SU-DHL-6 (cell line): ENCODE measurements around the gene CCDC127.

Experiments used
- H2AFZ ChIP-seq: fragments of 200-600 bp; sonication (generic); 2 replicates; pipeline ENCODE4 v1.6.1; 2014; ENCODE audit warnings: low read depth, mild to moderate bottlenecking, moderate library complexity, mixed read lengths, antibody characterized with exemption, low read length; ENCODE audit not compliant: severe bottlenecking
- H3F3A ChIP-seq: fragments of 200-600 bp; shearing (Covaris generic); 2 replicates; pipeline ENCODE4 v1.6.0; 2016; ENCODE audit warnings: antibody characterized with exemption, mild to moderate bottlenecking; ENCODE audit not compliant: insufficient read depth
- H3K27ac ChIP-seq: fragments of 200-600 bp; sonication (generic); 2 replicates; pipeline ENCODE4 v1.5.1; 2016; ENCODE audit warnings: low read depth, mild to moderate bottlenecking, low read length, moderate library complexity, mixed read lengths
- H3K27me3 ChIP-seq: fragments of 200-600 bp; sonication (generic), shearing (Covaris generic); 2 replicates; pipeline ENCODE4 v1.6.0; 2014; ENCODE audit warnings: mild to moderate bottlenecking, low read length
- H3K36me3 ChIP-seq: fragments of 200-600 bp; sonication (generic); 2 replicates; pipeline ENCODE4 v1.6.1; 2014; ENCODE audit warnings: mild to moderate bottlenecking, low read length, mixed read lengths
- H3K4me2 ChIP-seq: fragments of 300-600, 200-600 bp; shearing (Covaris generic), sonication (generic); 2 replicates; pipeline ENCODE4 v1.6.0; 2014; ENCODE audit warnings: low read length, low read depth, mild to moderate bottlenecking; ENCODE audit not compliant: poor library complexity, severe bottlenecking
- H3K4me3 ChIP-seq: fragments of 200-600 bp; sonication (generic); 2 replicates; pipeline ENCODE4 v1.5.1; 2014; ENCODE audit warnings: antibody characterized with exemption, low read length, mild to moderate bottlenecking, mixed read lengths; ENCODE audit not compliant: insufficient read depth, poor library complexity, severe bottlenecking
- H3K79me2 ChIP-seq: fragments of 200-600 bp; sonication (generic); 2 replicates; pipeline ENCODE4 v1.6.1; 2014; ENCODE audit warnings: mild to moderate bottlenecking, low read length, moderate library complexity; ENCODE audit not compliant: insufficient read depth
- H3K9ac ChIP-seq: fragments of 200-600 bp; sonication (generic); 2 replicates; pipeline ENCODE4 v1.7.0; 2014; ENCODE audit warnings: mild to moderate bottlenecking, low read length
- H3K9me2 ChIP-seq: fragments of 200-600 bp; sonication (generic); replicated peaks from 2 replicates; pipeline ENCODE4 v1.6.1; 2014; ENCODE audit warnings: low read length; ENCODE audit not compliant: insufficient read depth
- H3K9me3 ChIP-seq: fragments of 200-600 bp; sonication (generic); 2 replicates; pipeline ENCODE4 v1.6.1; 2014; ENCODE audit warnings: low read length, mixed read lengths; ENCODE audit not compliant: insufficient read depth
- H4K20me1 ChIP-seq: fragments of 200-600 bp; sonication (generic); 2 replicates; pipeline ENCODE4 v1.6.1; 2014; ENCODE audit warnings: low read depth, mild to moderate bottlenecking, antibody characterized with exemption, low read length, moderate library complexity, mixed read lengths
- CTCF ChIP-seq: fragments of 200-600 bp; sonication (generic); IDR thresholded peaks from one replicate; pipeline ENCODE4 v1.5.1; 2017; ENCODE audit warnings: antibody characterized with exemption, mild to moderate bottlenecking, low read length, moderate library complexity; ENCODE audit not compliant: insufficient read depth, poor library complexity, severe bottlenecking
- EZH2phosphoT487 ChIP-seq: fragments of 200-600 bp; sonication (generic), shearing (Covaris generic); conservative IDR thresholded peaks from 2 replicates; pipeline ENCODE4 v1.6.1; 2018; ENCODE audit warnings: mild to moderate bottlenecking, antibody characterized with exemption, low read length, moderate library complexity, mixed read lengths

The CCDC127 gene

GRCh38 chr5:181566-181965, 36.4 kb downstream of the CCDC127 start:
- H3K36me3 ChIP-seq, result no peaks in the 10 kb centered on the region
- no peaks in the 10 kb centered on the region for H3K27me3 ChIP-seq
- TF ChIP-seq EZH2phosphoT487 (no peak), CTCF (no peak)

GRCh38 chr5:181160-181559, 36.8 kb downstream of the CCDC127 start:
- H3K4me2 ChIP-seq, result no peak overlapping the region
- no peaks in the 10 kb centered on the region for H3K9me3 ChIP-seq
- no peaks in the 10 kb centered on the region for H3K36me3 ChIP-seq
- no peaks in the 10 kb centered on the region for H3F3A ChIP-seq
- no peak for TF ChIP-seq CTCF
- H4K20me1 ChIP-seq, result no peaks in the 10 kb centered on the region
- H3K9ac ChIP-seq, result no peak overlapping the region
- no peaks in the 10 kb centered on the region for H3K27me3 ChIP-seq
- no peaks in the 10 kb centered on the region for H3K9me2 ChIP-seq
- H3K79me2 ChIP-seq, result no peaks in the 10 kb centered on the region
- no peak overlapping the region for H3K27ac ChIP-seq
- H3K4me3 ChIP-seq, result no peak overlapping the region
- no peak overlapping the region for H2AFZ ChIP-seq

More at GRCh38 chr5:181566-181965, 36.4 kb downstream of the CCDC127 start:
- H3K4me3 ChIP-seq, result no peak overlapping the region
- H3K9me2 ChIP-seq, result no peaks in the 10 kb centered on the region
- H3F3A ChIP-seq, result no peaks in the 10 kb centered on the region
- H3K79me2 ChIP-seq, result no peaks in the 10 kb centered on the region
- no peaks in the 10 kb centered on the region for H3K9me3 ChIP-seq
- H3K27ac ChIP-seq, result no peak overlapping the region
- no peak overlapping the region for H3K4me2 ChIP-seq
- H2AFZ ChIP-seq, result no peak overlapping the region
- no peaks in the 10 kb centered on the region for H4K20me1 ChIP-seq
- no peak overlapping the region for H3K9ac ChIP-seq

GRCh38 chr5:180286-180918, 37.6 kb downstream of the CCDC127 start:
- no peaks in the 10 kb centered on the region for H3K9me3 ChIP-seq

GRCh38 chr5:179401-179800, 38.6 kb downstream of the CCDC127 start:
- H3K79me2 ChIP-seq, result no peaks in the 10 kb centered on the region
- no peaks in the 10 kb centered on the region for H3K27me3 ChIP-seq
- H3K36me3 ChIP-seq, result no peaks in the 10 kb centered on the region
- no peaks in the 10 kb centered on the region for H3F3A ChIP-seq
- no peak overlapping the region for H3K4me2 ChIP-seq
- H2AFZ ChIP-seq, result no peak overlapping the region
- no peak overlapping the region for H3K4me3 ChIP-seq
- no peak overlapping the region for H3K9ac ChIP-seq
- no peak for TF ChIP-seq CTCF
- no peak overlapping the region for H3K27ac ChIP-seq
- no peaks in the 10 kb centered on the region for H3K9me3 ChIP-seq
- no peaks in the 10 kb centered on the region for H3K9me2 ChIP-seq
- no peaks in the 10 kb centered on the region for H4K20me1 ChIP-seq

More at GRCh38 chr5:180286-180918, 37.6 kb downstream of the CCDC127 start:
- Histone ChIP-seq H3K9me2 (no peaks in the 10 kb centered on the region), H3K79me2 (no peaks in the 10 kb centered on the region), H4K20me1 (no peaks in the 10 kb centered on the region), H3K4me3 (no peak overlapping the region), H3K4me2 (no peak overlapping the region), H3K27ac (no peak overlapping the region), H3K9ac (no peak overlapping the region), H3F3A (no peaks in the 10 kb centered on the region), H2AFZ (no peak overlapping the region), H3K27me3 (no peaks in the 10 kb centered on the region), H3K36me3 (no peaks in the 10 kb centered on the region)
- TF ChIP-seq EZH2phosphoT487, result no peak
